ACHN (cell line): Measurements from ENCODE around the gene FBXO24.

Source experiments
- DNase-seq: peaks from one replicate; pipeline ENCODE4 v3.0.0-alpha.2; 2015
- in situ Hi-C: cut with HindIII; loops from 2 replicates; pipeline ENCODE4 v1.10.0; 2017; ENCODE audit warnings: low sequenced_read_pairs, low pct_ligation_motif_present, low pct_unique_long_range_greater_than_20kb

FBXO24 gene

GRCh38 chr7:100571829-100572116 is 14.4 kb upstream of the FBXO24 start:
- no peak for DNase-seq
- in situ Hi-C loops: no loop called here

- DNase-seq: no peak
- in situ Hi-C loops: no loop called here
Measured at GRCh38 chr7:100572281-100572948, 13.7 kb upstream of the FBXO24 start.

DNA sequence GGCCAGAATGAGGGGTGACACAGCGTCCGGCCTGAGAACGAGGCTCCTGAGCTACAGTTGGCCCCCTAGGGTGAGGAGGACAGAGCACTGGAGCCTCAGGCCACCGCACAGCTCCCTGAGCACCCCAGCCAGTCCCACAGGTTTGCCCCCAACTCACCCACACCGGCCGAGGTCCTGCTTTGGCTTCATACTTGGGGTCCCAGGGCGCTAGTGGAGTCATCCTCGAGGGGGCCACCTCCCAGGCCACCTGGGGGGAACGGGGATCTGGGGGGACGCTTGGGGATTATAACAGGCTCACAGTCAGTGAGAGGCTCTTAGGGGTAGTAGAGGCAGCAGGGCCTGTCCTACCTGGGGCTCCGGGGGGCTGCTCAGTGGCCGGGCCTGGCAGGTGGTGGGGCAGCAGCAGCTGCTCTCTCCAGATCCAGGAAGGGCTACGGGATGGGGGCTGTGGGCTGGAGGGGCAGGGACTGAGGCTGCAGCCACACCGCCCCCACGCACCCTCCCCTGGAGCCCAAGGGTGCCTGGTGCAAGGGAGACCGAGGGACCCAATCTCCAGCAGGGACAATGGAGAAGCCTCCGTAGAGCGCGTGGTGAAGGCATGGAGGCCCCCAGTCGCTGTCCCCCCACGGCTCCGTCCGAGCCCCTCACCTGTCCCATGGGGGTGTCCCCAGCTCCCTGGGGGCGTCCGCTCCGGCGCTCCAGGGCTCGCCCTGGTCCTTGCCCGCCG is 13.0 kb upstream of the FBXO24 start:
- no peak for DNase-seq
- in situ Hi-C loops: no loop called here

GRCh38 chr7:100573691-100574361 is 12.3 kb upstream of the FBXO24 start, which contains the start of gene SAP25:
Gene SAP25, minus strand, starts transcription at chr7:100573900. Its CDS starts 158 bp downstream, at chr7:100573742.
- in situ Hi-C loops: no loop called here
- DNase-seq: no peak

DNA sequence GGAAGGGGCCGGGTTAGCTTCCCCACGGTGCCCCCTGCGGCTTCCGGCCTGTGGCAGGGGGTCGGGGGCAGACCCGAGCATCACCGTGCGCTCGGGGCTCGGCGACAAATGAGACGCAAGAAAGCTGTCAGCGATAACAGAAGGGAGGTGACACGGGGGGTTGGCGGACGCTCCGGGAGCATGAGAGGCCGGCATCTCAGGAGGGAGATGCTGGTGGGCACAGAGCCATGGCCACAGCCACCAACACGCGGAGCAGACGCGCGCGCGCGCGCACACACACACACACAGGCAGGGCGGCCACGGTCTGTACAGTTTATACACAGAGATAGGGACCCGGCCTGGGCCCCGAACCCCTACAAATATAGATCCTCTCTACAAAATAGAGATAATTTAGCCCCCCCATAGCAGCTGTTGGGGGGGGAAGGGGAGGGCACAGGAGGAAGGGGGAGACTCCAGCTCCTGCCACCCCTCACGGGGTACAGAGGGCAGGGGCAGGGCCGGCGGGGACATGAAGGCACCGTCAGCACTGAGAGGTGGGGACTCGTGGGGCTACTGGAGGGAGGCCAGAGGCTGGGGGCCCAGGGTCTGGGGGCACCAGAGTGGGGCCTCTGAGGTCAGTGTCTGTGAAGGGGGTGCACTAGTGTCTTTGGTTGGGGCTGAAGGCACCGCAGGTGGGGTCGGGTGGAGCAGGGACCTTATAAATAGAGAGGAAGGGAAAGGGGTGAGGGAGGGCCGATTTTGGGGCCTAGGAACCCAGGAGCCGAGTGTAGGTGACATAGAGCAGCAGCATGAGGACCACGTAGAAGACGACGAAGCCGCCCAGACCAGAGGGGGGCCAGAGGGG is 11.5 kb upstream of the FBXO24 start:
- in situ Hi-C loops: no loop called here
- DNase-seq: no peak

DNA sequence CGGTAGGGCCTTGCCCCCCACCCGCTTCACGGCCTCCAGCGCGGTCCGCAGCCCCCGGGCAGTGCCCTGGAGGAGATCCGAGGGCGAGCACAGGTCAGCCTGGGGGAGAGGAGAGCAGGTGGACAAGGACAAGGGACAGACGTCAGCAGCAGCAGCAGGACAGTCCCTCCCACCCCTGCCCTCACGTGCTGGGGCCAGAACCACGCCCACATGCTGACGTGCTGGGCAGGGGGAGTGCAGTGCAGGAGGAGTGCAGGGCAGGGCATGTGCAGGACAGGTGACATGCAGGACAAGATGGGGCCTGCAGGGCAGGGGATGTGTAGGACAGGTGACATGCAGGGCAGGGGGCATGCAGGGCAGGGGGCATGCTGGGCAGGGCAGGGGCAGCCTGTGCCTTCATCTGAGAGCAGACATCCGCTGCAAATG is 10.9 kb upstream of the FBXO24 start:
- DNase-seq: no peak
- in situ Hi-C loops: no loop called here

GRCh38 chr7:100575746-100576383 is 10.3 kb upstream of the FBXO24 start:
- no peak for DNase-seq
- in situ Hi-C loops: no loop called here

- DNase-seq: no peak
- in situ Hi-C loops: no loop called here
Measured at GRCh38 chr7:100576384-100576993, 9.6 kb upstream of the FBXO24 start.

DNA sequence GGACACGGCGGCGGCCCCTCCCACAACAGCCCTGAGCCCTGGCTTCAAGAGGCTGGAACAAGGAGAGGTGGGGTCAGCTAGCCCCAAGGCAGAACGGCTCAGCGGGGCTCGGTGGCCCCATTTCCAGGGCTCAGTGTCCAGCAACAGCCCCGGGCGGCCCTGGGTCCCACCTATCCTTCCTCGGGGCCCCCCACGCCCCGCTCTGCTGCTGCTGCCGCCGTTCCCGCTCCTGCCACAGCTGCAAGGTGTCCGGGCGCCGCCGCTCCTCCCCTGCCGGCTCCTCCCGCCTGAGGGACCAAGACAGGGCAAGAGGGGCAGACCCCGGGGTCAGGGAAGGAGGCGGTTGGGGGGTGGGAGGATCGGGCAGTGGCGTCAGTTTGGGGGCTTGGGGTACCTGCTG is 9.0 kb upstream of the FBXO24 start:
- no peak for DNase-seq
- in situ Hi-C loops: no loop called here

DNA sequence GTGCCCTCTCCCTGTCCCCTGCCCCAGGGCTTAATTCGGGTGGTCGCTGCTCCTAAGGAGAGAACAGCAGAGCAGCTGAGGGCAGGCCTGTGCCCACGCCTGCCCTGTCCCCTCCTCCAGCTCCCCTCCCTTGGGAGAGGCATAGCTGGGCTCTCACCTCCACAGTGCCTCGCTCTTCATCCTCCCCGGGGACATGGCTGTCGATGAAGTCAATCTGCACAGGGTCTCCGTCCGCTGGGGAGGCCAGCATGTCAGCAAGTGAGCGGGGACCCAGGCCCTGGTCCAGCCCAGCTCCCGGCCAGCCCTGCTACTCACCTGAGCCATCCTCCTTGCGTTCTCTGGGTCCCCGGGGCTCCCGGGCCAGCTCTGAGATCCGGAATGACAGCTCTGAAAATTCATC is 8.6 kb upstream of the FBXO24 start:
- in situ Hi-C loops: no loop called here
- no peak for DNase-seq

DNA sequence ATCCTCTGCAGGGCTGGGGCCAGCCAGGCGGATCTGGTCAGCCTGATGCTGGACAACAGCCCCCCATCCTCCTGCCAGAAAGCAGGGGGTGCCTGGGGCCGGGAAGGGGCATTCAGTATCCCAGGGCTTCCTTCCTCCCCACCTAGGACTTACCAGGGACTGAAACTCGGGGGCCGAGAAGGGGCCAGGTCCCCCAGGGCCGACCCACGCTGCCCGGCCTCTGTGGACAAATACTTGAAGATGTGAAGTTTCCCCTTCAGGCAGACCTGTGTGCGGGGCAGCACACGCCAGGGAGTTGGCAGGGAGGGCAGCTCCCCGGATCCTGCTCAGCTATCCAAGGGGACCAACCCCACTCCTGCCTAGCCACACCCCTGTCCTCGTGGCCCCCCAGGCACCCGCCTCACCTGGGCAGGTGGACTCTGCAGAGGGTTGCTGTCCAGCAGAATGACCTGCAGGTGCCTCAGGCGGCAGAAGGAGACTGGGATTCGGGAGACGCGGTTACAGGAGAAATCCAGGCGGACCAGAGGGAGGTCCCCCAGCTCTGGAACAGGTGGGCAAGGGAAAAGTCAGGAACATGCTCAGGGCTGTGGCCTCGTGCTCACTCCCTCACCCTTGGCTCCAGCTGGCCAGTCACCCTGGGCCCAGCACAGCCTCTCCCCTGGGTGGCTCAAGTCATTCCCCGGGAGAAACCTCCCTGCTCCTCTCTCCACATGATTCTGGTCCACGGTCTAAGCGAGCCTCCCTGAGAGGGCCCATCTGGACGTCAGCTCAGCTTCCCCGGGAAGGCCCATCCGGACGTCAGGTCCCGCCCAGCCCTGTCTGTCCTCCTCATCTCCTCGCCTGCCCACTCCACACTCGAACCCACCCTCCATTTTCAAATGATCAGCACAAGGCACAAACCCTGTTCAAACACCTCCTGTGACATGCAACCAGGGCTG is 7.6 kb upstream of the FBXO24 start:
- in situ Hi-C loops: no loop called here
- DNase-seq: no peak

DNA sequence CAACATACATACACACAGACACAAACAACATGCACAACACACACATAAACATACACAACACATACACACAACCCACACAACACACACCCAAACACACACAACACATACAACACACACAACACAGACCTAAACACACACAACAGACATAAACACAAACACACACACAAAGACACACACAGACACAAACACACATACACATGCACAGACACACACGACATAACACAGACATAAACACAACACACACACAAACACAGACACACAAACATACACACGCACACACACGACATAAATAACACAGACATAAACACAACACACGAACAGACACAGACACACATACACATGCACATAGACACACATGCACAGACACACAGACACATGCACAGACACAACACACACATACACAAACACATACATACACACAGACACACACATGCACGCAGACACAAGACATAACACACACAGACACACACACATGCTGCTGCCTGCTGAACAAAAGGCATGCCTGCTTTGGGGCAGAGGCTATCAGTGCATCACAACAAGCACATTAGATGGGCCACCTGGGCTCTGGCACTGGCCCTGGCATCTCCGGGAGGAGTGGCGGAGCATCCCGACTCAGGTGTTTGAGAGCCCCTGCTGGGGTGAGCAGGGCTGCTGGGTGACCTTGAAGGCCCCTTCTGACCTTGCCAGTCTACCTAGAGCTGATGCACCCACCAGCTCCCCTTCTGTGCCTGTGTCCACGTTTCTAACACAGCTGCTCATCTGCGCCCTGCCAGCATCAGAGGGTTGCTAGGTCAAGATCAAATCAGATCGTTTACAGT is 5.5 kb upstream of the FBXO24 start:
- in situ Hi-C loops: no loop called here
- DNase-seq: no peak

DNA sequence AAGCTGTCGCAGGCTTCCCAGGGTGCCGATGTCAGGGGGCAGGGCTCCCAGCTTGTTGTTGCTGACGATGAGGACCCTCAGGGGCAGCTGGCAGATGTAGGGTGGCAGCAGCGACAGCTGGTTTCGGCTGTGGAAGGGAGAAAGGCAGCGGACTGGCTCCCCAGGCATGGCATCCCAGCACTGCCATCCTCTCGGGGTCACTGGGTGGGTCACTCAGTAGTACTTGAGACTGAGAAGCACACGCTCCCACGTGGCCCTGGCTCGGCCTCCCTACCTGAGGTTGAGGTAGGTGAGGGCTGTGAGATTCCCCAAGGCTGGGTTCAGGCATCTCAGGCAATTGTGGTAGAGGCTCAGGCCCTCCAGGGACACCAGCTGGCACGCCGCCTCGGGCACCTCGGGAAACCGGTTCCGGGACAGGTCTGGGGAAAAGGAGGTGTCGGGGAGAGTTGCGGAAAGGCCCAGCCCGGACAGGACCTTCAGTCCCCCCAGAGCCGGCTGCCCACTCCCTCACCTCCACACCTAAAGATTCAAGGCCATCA is 4.0 kb upstream of the FBXO24 start:
- DNase-seq: no peak
- in situ Hi-C loops: no loop called here

DNA sequence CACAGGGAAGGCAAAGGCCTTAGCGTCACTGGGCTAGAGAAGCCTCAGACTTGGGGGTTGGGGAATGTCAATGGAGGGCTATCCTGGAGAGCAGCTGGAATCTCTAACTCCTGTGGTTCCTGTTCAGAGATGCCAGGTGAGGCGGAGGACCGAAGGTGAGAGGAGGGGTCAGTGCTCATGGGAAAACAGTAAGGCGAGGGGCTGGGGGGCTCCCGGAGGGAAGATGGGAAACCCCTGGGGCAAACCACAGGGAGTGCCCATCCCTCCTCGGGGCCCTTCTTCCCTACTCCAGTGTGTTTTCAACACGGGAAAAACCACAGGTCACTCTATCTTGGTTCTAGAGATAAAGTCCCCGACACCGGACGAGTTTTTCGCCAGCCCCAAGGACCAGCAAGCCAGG is 3.5 kb upstream of the FBXO24 start:
- no peak for DNase-seq
- in situ Hi-C loops: no loop called here

DNA sequence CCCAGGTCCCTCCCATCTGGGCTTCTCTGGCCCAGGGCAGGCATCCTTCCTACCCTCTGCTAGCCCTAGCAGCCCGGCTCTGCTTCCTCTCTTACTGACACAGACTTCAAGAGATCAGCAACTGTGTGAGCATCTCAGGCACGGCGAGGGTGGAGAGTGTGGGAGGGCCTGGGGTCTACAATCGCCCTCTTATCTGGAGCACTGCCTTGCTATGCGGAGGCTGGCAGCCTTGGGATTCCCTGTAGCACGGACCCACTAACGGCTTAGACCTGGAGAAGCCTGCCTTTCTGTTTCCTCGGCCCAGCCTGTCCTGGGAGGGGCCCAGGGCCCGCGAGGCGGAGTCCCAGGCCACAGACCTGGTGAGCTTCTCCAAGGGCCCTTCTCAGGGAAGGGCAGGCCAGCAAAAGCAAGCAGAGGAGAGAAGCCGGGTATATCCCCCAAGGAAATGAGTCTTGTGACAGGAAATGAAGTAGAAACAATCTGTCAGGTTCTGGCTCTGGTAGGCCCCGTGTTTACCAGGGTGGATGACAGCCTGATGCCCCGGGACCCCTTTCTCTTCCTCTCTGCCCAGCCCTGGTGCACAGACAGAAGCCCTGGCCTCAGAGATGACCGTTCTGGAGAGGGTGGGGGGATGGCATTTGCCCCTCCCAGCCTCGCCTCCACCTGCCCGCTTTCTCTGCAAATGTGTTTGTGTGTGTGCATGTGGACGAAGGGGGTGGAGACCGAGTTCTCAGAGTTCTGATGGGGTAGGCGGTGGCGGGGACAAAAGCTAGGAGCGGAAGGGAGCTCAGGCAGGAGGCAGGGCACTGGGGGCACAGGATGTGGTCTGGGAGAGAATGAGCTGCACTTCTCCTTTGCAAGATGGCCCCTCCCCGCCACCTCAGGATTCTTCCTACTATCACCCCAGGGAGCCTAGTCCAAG is 2.7 kb upstream of the FBXO24 start:
- in situ Hi-C loops: no loop called here
- DNase-seq: no peak
